ENCODE data around the gene FOLR2.

DNA sequence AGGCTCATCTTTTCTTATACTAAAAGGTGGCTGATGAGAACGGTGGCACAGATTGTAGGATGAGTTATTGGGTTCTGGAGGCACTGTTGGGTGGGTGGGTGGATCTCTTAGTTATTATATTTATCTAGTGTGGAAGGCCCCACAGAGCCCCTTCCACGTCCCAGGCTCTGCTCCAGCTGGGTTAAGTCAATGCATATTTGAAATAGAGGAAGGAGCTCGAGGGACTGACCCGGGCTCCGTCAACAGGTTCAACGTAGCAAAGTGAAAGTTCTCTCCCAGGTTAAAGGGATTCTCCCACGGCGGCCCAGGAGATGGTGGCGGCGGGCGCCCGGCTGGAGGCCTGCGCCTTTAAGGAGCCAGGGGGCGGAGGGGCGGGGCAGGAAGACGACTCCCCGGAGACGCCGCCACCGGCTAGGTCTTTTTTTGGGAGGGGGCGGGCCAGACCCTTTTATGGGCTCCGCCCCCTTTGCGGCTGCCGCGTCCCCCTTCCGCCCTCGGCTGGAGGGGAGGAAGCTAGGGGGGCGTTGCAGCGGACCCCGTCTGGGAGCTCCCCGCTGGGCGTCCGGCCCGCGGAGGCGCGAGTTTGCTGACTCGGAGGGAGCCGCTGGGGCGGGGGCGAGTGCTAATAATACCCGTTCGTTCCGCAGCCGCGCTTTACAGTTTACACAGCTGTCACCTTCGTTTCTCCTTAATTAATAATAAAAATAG, 6.5 kb downstream of the FOLR2 start:
- TF ChIP-seq POLR2A (IDR thresholded peaks at IDR 0.05) = no peak
- peak in 2 of 3 experiments; percentile 9 to 32 for TF ChIP-seq CTCF (IDR thresholded peaks at IDR 0.05)
